ENCODE data around the gene ANKFN1. TPM values are rescaled to one million over a fixed set of nuclear protein-coding genes. Genes with fewer than 3 reads are reported as not detected.

Gene ANKFN1
- total and polyA plus RNA-seq, 2 experiments from 2014 or later = 0.21 TPM; not detected in 1

- Histone ChIP-seq H3K36me3 (no peaks in the 10 kb centered on the region), H3K27ac (no peak overlapping the region), H3K4me1 (ENCODE audit: low read depth) (no peaks in the 10 kb centered on the region), H3K9me3 (ENCODE audit: low read depth) (no peaks in the 10 kb centered on the region), H3K4me3 (no peak overlapping the region), H3K27me3 (no peaks in the 10 kb centered on the region)
- no peak for TF ChIP-seq CTCF (IDR thresholded peaks at IDR 0.05; ENCODE audit: low read depth, low read length)
- DNase-seq (ENCODE audit: low read depth in 1 of 2, low spot score in 1 of 2) = no peak
Observed at GRCh38 chr17:56175299-56175955, 22.2 kb downstream of the ANKFN1 start.

GRCh38 chr17:56176091-56176490, 22.8 kb downstream of the ANKFN1 start:
- no peak overlapping the region for H3K27ac ChIP-seq
- no peak for TF ChIP-seq CTCF (IDR thresholded peaks at IDR 0.05; ENCODE audit: low read depth, low read length)
- DNase-seq (ENCODE audit: low read depth in 1 of 2, low spot score in 1 of 2) = no peak

GRCh38 chr17:56177361-56177760, 24.1 kb downstream of the ANKFN1 start:
- DNase-seq (ENCODE audit: low read depth in 1 of 2, low spot score in 1 of 2) = no peak
- Histone ChIP-seq H3K27ac (no peak overlapping the region), H3K27me3 (no peaks in the 10 kb centered on the region), H3K4me3 (no peak overlapping the region), H3K9me3 (ENCODE audit: low read depth) (no peaks in the 10 kb centered on the region), H3K4me1 (ENCODE audit: low read depth) (no peaks in the 10 kb centered on the region), H3K36me3 (no peaks in the 10 kb centered on the region)
- TF ChIP-seq CTCF (IDR thresholded peaks at IDR 0.05; ENCODE audit: low read depth, low read length) = no peak

More at GRCh38 chr17:56176091-56176490, 22.8 kb downstream of the ANKFN1 start:
- H3K4me1 ChIP-seq (ENCODE audit: low read depth) = no peaks in the 10 kb centered on the region
- no peak overlapping the region for H3K4me3 ChIP-seq
- H3K36me3 ChIP-seq = no peaks in the 10 kb centered on the region
- no peaks in the 10 kb centered on the region for H3K27me3 ChIP-seq
- H3K9me3 ChIP-seq (ENCODE audit: low read depth) = no peaks in the 10 kb centered on the region

GRCh38 chr17:56178203-56178602, 24.9 kb downstream of the ANKFN1 start:
- Histone ChIP-seq H3K4me1 (ENCODE audit: low read depth) (no peaks in the 10 kb centered on the region), H3K27ac (no peak overlapping the region), H3K9me3 (ENCODE audit: low read depth) (no peaks in the 10 kb centered on the region), H3K36me3 (no peaks in the 10 kb centered on the region), H3K4me3 (no peak overlapping the region), H3K27me3 (no peaks in the 10 kb centered on the region)
- TF ChIP-seq CTCF (IDR thresholded peaks at IDR 0.05; ENCODE audit: low read depth, low read length) = no peak
- DNase-seq (ENCODE audit: low read depth in 1 of 2, low spot score in 1 of 2) = no peak

GRCh38 chr17:56182081-56182480, 28.8 kb downstream of the ANKFN1 start:
- Histone ChIP-seq H3K4me3 (no peak overlapping the region), H3K4me1 (ENCODE audit: low read depth) (no peaks in the 10 kb centered on the region), H3K27me3 (no peaks in the 10 kb centered on the region), H3K9me3 (ENCODE audit: low read depth) (no peaks in the 10 kb centered on the region), H3K27ac (no peak overlapping the region), H3K36me3 (no peaks in the 10 kb centered on the region)
- no peak for DNase-seq (ENCODE audit: low read depth in 1 of 2, low spot score in 1 of 2)
- no peak for TF ChIP-seq CTCF (IDR thresholded peaks at IDR 0.05; ENCODE audit: low read depth, low read length)

Measured in cardiac muscle cell (in vitro differentiated cells and primary cell).